HG03442 (cell line): ENCODE data around the gene TARDBP.
"Not testable (repeated sequence)": the region's sequence is repeated elsewhere in the genome, so short reads cannot be mapped to it uniquely, and the experiment has no call there.

Experiments
- ATAC-seq: cut with Tn5 transposase; IDR thresholded peaks from one replicate; pipeline ENCODE4 v1.9.1; 2021; ENCODE audit warnings: mild to moderate bottlenecking, moderate library complexity; ENCODE audit not compliant: unreplicated experiment

The TARDBP gene

DNA sequence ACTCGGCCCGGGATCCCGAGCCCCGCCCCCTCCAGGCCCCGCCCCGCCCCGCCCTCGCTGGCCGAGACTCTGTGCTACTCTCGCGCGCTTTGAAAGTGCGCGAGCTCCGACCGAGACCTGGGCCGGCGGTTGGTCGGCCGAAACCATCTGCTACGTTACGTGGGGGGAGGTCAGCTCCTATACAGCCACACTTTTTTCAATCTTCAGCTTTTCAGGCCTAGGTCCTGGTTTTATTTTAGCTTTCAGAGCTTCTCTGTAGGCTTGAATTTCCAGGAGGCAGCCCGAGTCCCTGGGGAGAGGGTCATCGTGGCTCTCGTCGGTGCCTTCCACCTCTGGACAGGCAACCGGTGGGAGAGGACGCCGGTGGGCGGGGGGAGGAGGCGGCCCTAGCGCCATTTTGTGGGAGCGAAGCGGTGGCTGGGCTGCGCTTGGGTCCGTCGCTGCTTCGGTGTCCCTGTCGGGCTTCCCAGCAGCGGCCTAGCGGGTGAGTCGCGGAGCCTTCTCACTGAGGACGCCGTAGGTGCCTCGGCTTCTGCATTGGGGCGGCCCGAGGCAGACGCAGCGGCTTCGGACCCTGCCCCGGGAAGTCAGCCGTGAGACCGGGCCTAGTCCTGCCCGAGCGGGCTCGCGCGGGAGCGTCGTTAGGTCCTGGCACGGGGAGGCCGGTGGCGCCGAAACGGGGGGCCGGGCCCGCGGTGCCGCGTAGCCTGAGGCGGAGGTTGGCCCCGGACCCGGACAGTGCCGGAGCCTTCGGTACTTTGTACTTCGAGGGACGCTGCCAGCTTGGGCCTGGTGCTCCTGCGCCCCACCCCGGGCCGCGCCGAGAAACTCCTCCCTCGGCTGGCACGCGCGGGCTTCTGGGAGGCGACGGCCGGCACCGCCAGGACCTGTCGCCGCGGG lies at the start of gene TARDBP:
TSS of gene TARDBP (plus strand) at position 395 of the 900 bp plus-strand sequence. CDS start 1,074 bp downstream, outside the sequence.
- peak; percentile 84 for ATAC-seq

DNA sequence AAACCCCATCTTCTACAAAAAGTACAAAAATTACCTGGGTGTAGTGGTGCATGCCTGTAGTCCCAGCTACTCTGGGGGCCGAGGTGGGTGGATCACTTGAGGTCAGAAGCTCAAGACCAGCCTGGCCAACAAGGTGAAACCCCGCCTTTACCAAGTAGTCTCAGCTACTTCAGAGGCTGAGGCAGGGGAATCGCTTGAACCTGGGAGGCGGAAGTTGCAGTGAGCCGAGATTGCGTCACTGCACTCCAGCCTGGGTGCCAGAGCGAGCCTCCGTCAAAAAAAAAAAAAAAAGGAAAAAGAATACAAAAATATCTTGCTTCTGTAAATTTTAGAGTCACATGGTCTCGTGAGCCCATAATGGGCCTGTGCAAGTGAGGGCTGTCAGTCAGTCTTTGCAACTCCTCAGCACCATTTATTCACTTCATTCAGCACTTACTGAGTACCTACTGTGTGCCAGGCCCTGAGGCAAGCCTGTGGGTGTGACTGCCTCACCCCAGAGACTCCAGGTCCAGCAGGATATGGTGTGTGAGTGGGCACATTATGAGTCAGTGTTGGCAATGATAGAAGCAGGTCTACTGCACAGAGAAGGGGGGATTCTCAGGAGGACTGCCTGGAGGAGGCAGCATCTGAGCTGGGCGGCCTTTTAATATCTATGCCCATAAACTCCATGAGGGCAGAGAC lies 46.8 kb upstream of the TARDBP start:
- ATAC-seq = no peak

DNA sequence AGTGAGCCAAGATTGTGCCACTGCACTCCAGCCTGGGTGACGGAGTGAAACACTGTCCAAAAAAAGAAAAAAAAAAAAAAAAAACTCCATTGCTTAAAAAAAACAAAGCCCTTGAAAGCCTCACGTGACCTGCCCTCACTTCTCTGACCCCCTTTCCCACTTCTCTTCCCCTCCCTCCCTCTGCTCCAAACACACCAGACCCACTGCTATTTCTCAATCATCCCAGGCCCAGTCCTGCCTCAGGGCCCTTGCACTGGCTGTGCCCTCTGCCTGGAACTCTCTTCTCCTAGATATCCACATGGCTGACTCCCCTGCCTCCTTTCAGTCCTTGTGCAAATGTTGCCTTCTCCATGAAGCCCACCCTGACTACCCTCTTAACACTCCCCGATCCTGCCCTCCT lies 45.4 kb upstream of the TARDBP start:
- no peak for ATAC-seq

- ATAC-seq = no peak
These were observed 44.0 kb upstream of the TARDBP start for GRCh38 chr1:10968411-10968826.

- no peak for ATAC-seq
These were observed 43.0 kb upstream of the TARDBP start for GRCh38 chr1:10969267-10969970.

- ATAC-seq = no peak
These were observed 42.5 kb upstream of the TARDBP start for GRCh38 chr1:10969971-10970332.

GRCh38 chr1:10973552-10973951 lies 38.9 kb upstream of the TARDBP start:
- ATAC-seq = no peak

DNA sequence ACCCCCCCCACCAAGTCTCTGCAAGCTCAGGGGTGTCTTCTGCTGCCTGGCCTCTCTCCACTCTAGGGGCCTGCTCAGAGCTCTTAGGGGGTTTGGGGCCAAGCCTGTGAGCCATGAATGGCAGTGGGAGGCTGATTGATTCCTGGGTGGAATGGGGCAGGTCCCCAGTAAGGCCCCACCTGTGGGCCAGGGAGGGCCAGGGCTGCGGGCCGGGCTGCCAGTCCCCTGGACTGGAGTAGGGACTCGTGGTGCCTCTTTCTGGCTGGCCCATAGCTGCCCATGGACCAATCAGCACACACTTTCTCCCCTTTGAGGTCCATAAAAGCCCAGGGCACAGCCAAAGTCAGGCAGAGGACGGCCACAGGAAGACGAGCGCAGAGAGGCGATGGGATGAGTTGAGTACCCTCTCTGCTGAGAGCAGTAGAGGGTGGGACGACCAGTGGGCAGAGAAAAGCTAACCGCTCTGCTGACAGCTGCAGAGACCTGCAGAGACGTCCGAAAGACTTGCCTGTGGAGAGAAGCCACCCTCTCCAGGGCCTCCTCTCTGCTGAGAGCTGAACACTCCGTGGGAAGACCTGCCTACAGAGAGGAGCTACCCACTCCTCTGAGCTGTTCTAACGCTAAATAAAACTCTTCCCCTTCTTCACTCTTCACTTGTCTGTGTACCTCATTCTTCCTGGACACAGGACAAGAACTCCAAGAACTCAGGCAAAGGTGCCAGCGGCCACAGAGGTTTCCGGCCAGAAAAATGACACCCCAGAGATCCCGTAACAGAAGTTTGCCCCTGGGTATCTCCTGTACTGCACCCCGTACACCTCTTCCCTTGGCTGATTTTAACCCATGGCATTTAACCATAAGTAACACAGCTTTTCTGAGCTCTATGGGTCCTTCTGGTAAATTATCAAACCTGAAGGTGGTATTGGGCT lies 38.2 kb upstream of the TARDBP start:
- ATAC-seq = no peak

DNA sequence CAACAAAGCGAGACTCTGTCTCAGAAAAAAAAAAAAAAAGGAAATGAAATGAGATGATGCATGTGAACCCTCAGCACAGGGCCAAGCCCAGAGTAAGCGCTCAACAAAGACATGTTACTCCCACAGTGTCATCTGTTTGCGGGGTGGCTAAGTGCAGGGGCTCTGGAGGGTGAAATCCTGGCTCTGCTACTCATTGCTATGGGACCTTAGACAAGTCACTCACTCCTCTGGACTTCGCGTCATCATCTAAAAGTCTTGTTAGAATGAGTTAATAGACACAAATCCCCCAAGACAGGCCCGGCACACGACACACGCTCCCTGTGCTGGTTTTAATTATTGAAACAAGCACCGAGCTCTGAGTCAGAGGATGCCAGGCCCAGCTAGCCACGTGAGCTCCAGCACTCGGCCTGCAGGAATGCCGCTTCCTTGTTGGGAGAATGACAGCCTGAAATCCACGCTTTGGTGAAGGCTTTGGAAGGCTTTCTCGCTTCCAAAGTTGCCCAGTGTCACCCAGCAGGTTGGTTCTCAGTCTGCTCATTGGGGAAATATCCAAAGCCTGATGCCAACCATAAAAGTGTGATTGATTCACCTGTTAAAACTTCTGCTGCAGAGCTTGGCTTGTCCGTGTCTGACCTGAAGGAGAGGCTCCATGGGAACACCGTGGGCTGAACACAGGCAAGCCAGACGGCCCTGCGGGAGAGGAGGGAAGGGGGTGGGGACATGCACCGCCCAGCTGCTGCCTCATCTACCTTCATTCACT lies 36.7 kb upstream of the TARDBP start:
- no peak for ATAC-seq

DNA sequence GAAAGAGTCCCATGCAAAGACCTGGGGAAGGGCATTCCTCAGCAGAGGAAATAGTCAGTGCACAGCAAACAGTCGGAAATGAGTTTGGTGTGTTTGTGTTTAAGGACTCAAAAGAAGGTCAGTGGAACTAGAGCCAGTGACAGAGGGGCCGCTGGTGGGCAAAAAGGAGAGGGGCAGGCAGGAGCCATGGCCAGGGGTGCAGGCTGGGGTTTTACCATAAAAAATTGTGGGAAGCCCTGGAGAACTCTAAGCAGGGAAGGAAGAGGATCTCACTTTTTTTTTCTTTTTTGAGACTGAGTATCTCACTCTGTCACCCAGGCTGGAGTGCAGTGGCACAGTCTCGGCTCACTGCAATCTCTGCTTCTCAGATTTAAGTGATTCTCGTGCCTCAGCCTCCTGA lies 33.7 kb upstream of the TARDBP start:
- no peak for ATAC-seq

- no peak for ATAC-seq
These were observed 33.0 kb upstream of the TARDBP start for GRCh38 chr1:10979483-10979920.

DNA sequence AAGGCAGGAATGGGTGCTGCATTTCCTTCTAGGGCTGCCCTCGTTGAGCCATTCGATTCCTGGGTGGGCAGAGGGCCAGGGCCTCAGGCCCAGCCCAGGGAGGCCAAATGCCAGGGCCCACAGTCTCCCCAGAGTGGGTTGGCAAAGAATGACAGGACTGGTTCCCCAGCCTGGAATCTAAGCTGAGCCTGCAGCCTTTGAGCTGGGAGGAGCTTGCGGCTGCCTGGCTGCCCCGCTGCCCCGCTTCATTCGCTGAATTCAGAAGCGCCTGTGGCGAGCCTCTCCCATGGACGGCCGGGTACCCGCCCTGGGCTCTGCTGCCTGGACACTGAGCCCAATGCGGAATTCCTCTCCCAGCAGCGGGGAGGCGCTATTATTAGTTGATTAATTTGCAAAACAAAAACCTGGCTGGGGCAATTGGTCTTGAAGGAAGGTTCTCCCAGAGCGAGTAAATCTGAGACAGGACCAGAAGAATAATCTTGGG lies 32.3 kb upstream of the TARDBP start:
- ATAC-seq = no peak

DNA sequence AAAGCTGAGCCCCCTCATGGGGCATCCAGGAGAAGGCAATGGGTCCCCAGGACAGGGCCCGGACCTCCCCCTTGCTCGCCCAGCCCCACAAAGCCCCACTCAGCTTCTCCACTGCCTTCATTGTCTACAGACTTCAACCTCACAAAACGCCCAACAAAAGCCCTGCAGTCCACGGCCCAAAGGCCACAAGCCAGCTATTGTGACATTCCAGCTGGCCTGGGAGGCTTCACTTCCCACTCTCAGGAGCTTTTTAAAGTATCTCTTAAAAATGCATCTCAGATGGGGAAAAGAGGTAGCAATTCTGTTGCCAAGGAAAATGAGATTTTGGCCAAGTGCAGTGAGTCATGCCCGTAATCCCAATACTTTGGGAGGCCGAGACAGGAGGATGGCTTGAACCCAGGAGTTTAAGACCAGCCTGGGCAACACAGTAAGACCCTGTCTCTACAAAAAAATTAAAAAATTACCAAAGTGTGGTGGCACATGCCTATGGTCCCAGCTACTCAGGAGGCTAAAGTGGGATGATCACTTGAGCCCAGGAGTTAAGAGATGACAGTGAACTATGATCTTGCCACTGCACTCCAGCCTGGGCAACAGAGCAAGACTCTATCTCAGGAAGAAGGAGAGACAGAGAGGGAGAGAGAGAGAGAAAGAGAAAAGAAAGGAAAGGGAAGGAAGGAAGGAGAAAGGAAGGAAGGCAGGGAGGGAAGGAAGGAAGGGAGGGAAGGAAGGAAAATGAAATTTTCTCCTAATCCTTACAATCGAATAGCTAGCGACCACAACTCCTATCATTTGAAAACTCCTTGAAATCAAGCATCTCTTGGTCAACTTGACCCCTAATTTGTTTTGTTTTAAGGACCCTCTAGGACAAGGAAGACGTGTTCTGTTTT lies 31.4 kb upstream of the TARDBP start:
- ATAC-seq = no peak

DNA sequence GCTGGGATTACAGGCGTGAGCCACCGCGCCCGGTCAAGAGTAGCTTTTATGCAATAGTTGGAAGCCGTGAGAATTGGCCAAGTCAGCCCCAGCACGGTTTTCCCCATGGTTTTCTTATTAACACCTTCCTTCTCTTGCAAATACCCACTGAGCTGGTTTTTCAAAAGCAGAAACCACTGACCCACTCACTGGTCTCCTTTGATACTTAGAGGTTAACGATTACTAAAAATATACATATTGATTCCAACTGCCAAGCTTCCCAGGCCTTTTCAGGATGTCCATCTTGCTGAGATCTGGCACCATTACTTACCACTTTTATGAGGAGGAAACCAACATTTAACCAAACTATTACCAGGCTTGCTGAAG lies 25.9 kb upstream of the TARDBP start:
- ATAC-seq = peak; percentile 28

GRCh38 chr1:10987840-10988417 lies 24.5 kb upstream of the TARDBP start:
- ATAC-seq = no peak

DNA sequence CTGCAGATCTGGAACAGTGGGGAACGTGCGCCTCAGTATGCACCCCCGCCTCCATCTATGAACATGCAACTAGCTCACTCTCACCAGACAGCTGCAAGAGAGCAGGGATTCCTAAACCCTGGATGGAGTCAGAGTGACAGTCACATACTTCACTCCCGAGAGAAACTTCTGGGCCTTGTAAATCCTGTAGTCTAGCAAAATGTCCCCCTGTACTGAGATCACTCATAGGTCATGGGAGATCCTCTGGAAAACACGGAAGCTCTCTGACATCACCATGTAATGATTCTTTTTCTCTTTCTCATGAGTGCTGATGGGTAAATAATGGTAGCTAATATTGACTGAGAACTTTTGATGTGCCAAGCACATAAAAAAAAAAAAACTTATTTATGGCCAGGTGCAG lies 23.4 kb upstream of the TARDBP start:
- no peak for ATAC-seq

- not testable (repeated sequence) for ATAC-seq
These were observed 22.4 kb upstream of the TARDBP start for GRCh38 chr1:10989920-10990516.

DNA sequence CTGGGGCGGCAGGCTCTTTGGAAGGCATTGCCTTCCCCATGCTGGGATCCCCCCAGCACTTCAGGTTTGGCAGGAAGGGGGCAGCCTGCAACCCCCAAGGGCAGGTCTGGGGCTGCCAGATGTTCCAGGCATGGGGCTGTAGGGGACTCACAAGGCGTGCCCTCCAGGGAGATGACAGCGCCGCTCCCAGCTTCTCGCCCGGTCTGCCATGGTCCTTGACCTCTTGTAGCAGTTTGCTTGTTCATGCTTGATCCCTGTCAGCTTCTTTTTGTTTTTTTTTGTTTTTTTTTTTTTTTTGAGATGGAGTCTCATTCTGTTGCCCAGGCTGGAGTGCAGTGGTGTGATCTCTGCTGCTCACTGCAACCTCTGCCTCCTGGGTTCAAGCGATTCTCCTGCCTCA lies 21.6 kb upstream of the TARDBP start:
- ATAC-seq = no peak
